ENCODE data around the gene ADAMTS2. TPM values are rescaled to one million over a fixed set of nuclear protein-coding genes. Genes with fewer than 3 reads are reported as not detected.
A peak's percentile ranks its signal among the peaks of the same experiment; 100 is the strongest.

Gene ADAMTS2
- total RNA-seq, 2 experiments from 2014 or later, result not detected

DNA sequence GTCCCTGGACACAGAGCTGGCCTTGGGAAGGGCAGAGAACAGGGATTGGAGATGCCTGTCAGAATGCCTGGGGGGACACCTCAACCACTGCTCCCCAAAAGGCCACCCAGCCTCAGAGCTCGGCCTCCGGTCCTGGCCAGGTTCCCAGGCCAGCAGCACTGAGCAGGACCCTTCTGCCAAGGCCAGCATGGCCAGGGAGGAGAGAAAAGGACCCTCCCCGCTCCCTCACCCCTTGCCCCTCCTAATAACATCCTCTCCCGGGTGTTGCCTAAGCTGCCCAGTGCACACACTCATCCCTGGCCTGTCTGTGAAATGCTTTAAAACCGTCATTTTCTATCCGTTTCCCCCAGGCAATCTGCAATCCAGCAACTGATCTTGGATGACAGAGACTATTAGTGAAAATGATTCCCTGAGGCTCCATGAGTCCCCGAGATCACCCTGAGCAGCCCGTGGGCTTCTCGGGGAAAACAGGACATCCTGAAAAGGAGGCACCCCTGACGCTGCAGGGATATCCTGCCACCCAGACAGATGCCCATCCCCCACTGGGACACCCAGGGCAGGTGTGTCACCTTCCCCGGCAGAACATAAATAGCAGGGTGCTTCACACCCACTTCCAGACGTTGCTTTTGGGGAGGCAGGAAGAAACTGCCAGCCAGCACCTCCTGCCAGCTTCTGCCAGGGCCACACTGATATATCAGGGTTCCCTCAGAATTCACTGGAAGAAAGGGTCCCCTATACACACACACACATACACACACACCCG is 75.3 kb downstream of the ADAMTS2 start:
- ChIA-PET CTCF (no interaction called here), POLR2A (no interaction called here)
- Mint-ChIP-seq H3K27ac (no peak overlapping the region), H3K9me3 (no peaks in the 10 kb centered on the region), H3K36me3 (ENCODE audit: low read depth) (no peaks in the 10 kb centered on the region), H3K4me3 (no peak overlapping the region), H3K4me1 (ENCODE audit: low read depth) (no peaks in the 10 kb centered on the region), H3K27me3 (no peaks in the 10 kb centered on the region)
- no peaks in the 10 kb centered on the region for H3K27me3 ChIP-seq (ENCODE audit: control insufficient read depth in 1 of 2, insufficient read depth in 2 of 2, low read length in 2 of 2)
- no peaks in the 10 kb centered on the region for H3K4me1 ChIP-seq (ENCODE audit: insufficient read depth, low read length)
- ATAC-seq (ENCODE audit: poor library complexity), result no peak
- TF ChIP-seq, protein P1, sequence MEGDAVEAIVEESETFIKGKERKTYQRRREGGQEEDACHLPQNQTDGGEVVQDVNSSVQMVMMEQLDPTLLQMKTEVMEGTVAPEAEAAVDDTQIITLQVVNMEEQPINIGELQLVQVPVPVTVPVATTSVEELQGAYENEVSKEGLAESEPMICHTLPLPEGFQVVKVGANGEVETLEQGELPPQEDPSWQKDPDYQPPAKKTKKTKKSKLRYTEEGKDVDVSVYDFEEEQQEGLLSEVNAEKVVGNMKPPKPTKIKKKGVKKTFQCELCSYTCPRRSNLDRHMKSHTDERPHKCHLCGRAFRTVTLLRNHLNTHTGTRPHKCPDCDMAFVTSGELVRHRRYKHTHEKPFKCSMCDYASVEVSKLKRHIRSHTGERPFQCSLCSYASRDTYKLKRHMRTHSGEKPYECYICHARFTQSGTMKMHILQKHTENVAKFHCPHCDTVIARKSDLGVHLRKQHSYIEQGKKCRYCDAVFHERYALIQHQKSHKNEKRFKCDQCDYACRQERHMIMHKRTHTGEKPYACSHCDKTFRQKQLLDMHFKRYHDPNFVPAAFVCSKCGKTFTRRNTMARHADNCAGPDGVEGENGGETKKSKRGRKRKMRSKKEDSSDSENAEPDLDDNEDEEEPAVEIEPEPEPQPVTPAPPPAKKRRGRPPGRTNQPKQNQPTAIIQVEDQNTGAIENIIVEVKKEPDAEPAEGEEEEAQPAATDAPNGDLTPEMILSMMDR (IDR thresholded peaks at IDR 0.05), result no peak
- no peaks in the 10 kb centered on the region for H3K36me3 ChIP-seq (ENCODE audit: insufficient read depth, low read length)
- H3K27ac ChIP-seq (ENCODE audit: low read depth in 1 of 2, low read length in 2 of 2), result no peak overlapping the region
- peaks cover 0 to 13% of the 10 kb centered on the region in 2 experiments for H3K9me3 ChIP-seq (ENCODE audit: control insufficient read depth in 1 of 2, insufficient read depth in 1 of 2, low read length in 2 of 2)
- intact Hi-C loops (cut with DNase I, micrococcal nuclease), result no loop called here
- DNase-seq, result peak in 1 of 14 experiments; percentile 20
- no peak overlapping the region for H3K4me3 ChIP-seq (ENCODE audit: low read length)

GRCh38 chr5:179268966-179269693 is 76.1 kb downstream of the ADAMTS2 start:
- H3K4me1 Mint-ChIP-seq (ENCODE audit: low read depth), result no peaks in the 10 kb centered on the region
- ChIA-PET CTCF (no interaction called here), POLR2A (no interaction called here)
- TF ChIP-seq, protein P1 (IDR thresholded peaks at IDR 0.05), result no peak
- no peak overlapping the region for H3K4me3 Mint-ChIP-seq
- H3K27ac Mint-ChIP-seq, result no peak overlapping the region
- H3K9me3 ChIP-seq (ENCODE audit: control insufficient read depth in 1 of 2, insufficient read depth in 1 of 2, low read length in 2 of 2), result peaks cover 0 to 7% of the 10 kb centered on the region in 2 experiments
- no peaks in the 10 kb centered on the region for H3K36me3 ChIP-seq (ENCODE audit: insufficient read depth, low read length)
- no peaks in the 10 kb centered on the region for H3K27me3 ChIP-seq (ENCODE audit: control insufficient read depth in 1 of 2, insufficient read depth in 2 of 2, low read length in 2 of 2)
- no peaks in the 10 kb centered on the region for H3K36me3 Mint-ChIP-seq (ENCODE audit: low read depth)
- no peak overlapping the region for H3K4me3 ChIP-seq (ENCODE audit: low read length)
- no peaks in the 10 kb centered on the region for H3K27me3 Mint-ChIP-seq
- intact Hi-C loops (cut with DNase I, micrococcal nuclease), result no loop called here
- no peaks in the 10 kb centered on the region for H3K4me1 ChIP-seq (ENCODE audit: insufficient read depth, low read length)
- ATAC-seq (ENCODE audit: poor library complexity) (no peak), DNase-seq (peak in 1 of 14 experiments; percentile 14)
- no peaks in the 10 kb centered on the region for H3K9me3 Mint-ChIP-seq
- H3K27ac ChIP-seq (ENCODE audit: low read depth in 1 of 2, low read length in 2 of 2), result no peak overlapping the region

DNA sequence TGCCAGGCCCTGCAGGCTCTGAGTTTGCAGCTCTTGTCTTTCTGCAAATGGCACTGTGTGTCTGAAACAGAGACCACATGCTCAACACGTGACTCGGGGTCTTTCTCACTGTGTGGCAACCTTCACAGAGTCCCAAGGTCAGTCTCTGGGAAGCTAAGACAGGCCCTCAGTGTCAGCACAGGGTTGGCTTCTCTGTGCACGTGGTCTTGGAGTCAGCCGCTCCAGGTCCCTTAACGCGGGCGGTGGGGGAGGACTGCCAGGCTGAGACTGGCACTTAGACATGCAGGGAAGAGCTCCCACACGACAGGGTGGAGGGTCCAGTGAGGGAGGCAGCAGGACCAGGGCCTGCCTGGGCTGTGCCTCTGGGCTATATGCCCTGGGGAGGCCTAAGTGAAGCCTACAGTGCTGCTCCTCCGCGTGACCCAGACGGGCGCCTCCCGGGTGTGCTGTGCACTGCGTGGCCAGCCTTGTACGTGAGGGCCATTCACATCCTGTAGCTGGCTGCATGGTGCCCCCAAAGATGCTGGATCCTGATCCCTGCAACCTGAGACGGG is 76.8 kb downstream of the ADAMTS2 start:
- Mint-ChIP-seq H3K9me3 (no peaks in the 10 kb centered on the region), H3K27me3 (no peaks in the 10 kb centered on the region), H3K4me1 (ENCODE audit: low read depth) (no peaks in the 10 kb centered on the region), H3K36me3 (ENCODE audit: low read depth) (no peaks in the 10 kb centered on the region), H3K27ac (no peak overlapping the region), H3K4me3 (no peak overlapping the region)
- intact Hi-C loops (cut with DNase I, micrococcal nuclease), result no loop called here
- H3K36me3 ChIP-seq (ENCODE audit: insufficient read depth, low read length), result no peaks in the 10 kb centered on the region
- CTCF ChIA-PET, result no interaction called here
- DNase-seq (peak in 1 of 14 experiments; percentile 14), ATAC-seq (ENCODE audit: poor library complexity) (no peak)
- peaks cover 0 to 7% of the 10 kb centered on the region in 2 experiments for H3K9me3 ChIP-seq (ENCODE audit: control insufficient read depth in 1 of 2, insufficient read depth in 1 of 2, low read length in 2 of 2)
- H3K4me3 ChIP-seq (ENCODE audit: low read length), result no peak overlapping the region
- POLR2A ChIA-PET, result no interaction called here
- TF ChIP-seq, protein P1 (IDR thresholded peaks at IDR 0.05), result no peak
- no peak overlapping the region for H3K27ac ChIP-seq (ENCODE audit: low read depth in 1 of 2, low read length in 2 of 2)
- H3K4me1 ChIP-seq (ENCODE audit: insufficient read depth, low read length), result no peaks in the 10 kb centered on the region
- no peaks in the 10 kb centered on the region for H3K27me3 ChIP-seq (ENCODE audit: control insufficient read depth in 1 of 2, insufficient read depth in 2 of 2, low read length in 2 of 2)
